Fibroblast of villous mesenchyme (primary cell): ENCODE data around the gene VEPH1. TPM values are rescaled to one million over a fixed set of nuclear protein-coding genes. Genes with fewer than 3 reads are reported as not detected.

Source experiments
- DNase-seq: peaks from one replicate; pipeline ENCODE4 v3.0.0-alpha.2; 2010; ENCODE audit warnings: low read depth
- H3K4me3 ChIP-seq: 2 replicates; pipeline ENCODE4 v1.5.1; 2011; ENCODE audit warnings: low read depth, mild to moderate bottlenecking, low read length
- total RNA-seq: library from RNA; depleted of rRNA; stranded (reverse); fragments of >200 nt; gene quantifications from 2 replicates; pipeline ENCODE4 v1.2.3, GENCODE V29; 2012
- TF ChIP-seq, protein P1 (sequence below): IDR thresholded peaks from 2 replicates; pipeline ENCODE4 v1.5.1; 2012; ENCODE audit warnings: low read depth, mild to moderate bottlenecking, low read length; ENCODE audit not compliant: insufficient read depth

VEPH1 gene
- total RNA-seq, 1 donor = 8.6 TPM

DNA sequence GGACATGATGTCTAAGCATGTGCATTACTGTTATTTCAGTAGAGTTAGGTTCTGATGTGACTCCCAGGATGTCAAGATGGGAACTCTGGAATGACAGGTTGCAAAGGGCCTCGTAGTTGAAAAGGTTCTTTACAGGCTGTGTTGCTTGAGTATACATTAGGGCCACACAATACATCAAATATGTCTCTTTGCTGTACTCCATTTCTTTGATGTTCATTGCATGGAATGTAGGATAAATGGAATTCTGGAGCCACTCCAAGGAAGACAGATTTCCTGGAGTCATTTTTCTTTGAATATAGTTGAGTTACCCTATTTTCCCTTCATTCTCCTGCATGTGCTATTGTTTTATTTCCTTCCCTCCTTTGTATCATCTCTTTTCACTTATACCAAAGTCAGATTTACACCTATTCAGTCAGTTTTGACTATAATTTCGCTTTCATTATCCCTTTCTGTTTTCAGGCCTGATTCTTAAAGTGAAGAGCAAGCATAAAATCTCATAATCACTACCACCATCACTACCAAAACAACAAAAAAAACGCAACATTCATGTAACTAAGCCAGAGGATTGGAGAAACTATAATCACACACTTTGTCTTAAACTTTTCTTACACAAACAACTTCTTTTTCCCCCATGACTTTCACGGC lies 127.8 kb downstream of the VEPH1 start:
- no peak for DNase-seq
- TF ChIP-seq, protein P1, sequence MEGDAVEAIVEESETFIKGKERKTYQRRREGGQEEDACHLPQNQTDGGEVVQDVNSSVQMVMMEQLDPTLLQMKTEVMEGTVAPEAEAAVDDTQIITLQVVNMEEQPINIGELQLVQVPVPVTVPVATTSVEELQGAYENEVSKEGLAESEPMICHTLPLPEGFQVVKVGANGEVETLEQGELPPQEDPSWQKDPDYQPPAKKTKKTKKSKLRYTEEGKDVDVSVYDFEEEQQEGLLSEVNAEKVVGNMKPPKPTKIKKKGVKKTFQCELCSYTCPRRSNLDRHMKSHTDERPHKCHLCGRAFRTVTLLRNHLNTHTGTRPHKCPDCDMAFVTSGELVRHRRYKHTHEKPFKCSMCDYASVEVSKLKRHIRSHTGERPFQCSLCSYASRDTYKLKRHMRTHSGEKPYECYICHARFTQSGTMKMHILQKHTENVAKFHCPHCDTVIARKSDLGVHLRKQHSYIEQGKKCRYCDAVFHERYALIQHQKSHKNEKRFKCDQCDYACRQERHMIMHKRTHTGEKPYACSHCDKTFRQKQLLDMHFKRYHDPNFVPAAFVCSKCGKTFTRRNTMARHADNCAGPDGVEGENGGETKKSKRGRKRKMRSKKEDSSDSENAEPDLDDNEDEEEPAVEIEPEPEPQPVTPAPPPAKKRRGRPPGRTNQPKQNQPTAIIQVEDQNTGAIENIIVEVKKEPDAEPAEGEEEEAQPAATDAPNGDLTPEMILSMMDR = no peak
- H3K4me3 ChIP-seq = no peak overlapping the region

DNA sequence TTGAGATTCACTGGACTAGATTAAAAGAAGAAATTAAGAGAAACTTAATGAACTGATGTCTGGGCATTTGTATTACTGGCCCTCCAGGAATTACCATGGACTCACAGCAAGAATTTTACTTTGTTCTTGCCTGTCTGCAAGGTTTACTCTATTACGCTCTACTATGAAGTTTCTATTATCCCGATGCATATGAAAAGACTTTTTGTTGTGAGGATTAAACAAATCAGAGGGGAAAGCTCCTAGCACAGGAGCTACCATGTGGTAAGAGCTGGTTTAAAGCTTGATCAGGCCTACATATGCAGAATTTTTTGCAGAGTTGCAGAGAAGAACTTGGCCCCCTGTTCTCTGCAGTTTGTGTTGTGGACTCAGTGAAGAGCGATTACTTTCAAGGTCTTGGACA lies 128.3 kb downstream of the VEPH1 start:
- H3K4me3 ChIP-seq = no peak overlapping the region
- TF ChIP-seq, protein P1 = no peak
- no peak for DNase-seq

DNA sequence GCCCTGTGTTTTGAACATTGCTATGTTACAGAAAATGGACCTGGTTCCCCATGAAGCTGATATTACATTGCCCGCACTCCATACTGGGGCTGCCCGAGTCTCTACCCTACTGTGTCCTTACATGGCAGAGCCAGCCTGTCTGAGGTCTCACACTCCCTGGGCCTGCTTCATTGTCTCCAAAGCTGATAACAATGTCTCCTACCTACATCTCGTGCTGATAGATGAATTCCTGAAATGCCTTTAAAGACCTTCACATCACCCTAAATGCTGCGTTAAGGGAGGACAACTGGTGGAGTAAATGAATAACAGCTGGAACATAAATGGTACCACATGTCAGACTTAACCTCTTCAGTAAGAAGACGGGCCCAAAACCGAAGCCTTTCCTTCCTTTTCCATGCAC lies 129.4 kb downstream of the VEPH1 start:
- TF ChIP-seq, protein P1 = no peak
- no peak overlapping the region for H3K4me3 ChIP-seq
- peak; percentile 10 for DNase-seq

DNA sequence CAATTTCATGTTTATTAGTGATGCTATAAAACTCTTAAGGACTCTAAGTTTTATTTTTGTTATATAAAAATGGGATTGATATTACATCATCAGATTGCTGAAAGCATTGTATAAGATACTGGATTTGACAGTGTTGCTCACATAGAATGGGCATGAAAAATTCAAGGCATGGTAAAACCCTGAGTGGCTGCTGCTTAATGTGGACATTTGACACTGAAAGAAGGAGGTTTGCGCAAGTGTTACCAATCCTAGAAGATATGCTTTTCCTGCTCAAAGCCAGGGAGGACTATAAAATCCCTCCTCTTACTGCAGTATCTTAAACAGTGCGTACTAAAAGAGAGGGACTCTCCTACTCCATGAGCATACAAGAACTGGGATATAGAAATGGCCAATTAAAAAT lies 132.3 kb downstream of the VEPH1 start:
- TF ChIP-seq, protein P1 = no peak
- H3K4me3 ChIP-seq = no peak overlapping the region
- peak; percentile 36 for DNase-seq

DNA sequence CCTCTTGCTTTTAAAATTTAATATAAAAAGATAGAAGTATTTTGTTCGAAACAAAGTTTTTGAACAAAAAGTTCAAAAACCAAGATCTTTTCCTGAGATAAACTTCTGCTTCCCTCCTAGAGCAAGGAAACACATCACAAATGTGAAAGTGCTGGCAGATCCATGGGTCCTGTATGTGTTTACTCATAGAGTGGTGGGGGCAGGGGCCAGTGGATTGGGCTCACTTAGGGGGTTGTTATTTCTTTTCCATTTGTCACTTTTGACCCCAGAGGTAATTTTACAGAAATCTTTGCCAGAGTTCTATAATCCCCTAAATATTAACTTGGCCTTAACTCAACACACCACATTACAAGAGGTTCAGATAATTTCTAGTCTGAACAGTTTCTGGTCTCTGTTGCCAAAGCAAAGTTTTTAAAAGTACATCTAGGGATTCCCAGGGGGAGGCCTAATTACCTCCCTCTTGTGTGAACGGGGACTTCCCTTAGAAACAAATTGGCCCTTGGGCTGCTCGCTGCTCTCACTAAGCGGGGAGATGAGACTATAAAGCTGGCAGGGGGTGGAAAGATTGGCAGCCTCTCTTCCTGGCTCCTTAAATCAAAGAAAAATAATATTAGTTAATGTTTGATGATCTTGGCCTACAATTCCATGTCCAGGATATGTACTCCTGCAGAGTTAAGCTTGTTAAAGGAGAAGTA lies 133.3 kb downstream of the VEPH1 start:
- TF ChIP-seq, protein P1 = no peak
- no peak overlapping the region for H3K4me3 ChIP-seq
- peak; percentile 8 for DNase-seq

DNA sequence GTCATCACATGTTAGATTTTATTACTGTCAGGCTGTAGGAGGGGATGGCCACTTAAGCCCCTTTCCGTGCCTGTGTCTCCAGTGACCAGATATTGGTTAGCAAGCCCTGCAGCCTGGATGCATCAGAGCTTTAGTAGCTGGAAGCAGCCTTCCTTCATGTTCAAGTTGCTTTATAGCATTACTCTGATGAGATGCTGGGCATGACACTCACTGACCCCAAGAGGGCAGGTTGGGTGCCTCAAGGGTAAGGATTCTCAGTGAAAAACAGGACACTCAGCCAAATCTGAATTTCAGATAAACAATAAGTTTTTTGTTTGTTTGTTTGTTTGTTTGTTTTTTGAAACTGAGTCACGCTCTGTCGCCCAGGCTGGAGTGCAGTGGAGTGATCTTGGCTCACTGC lies 135.0 kb downstream of the VEPH1 start:
- TF ChIP-seq, protein P1 = no peak
- no peak overlapping the region for H3K4me3 ChIP-seq
- no peak for DNase-seq
